Left lung (tissue), 10 donors: Measurements from ENCODE around the gene MTF1. TPM values are rescaled to one million over a fixed set of nuclear protein-coding genes. Genes with fewer than 3 reads are reported as not detected.

Source experiments
- ATAC-seq: fragments of 200-7000 bp; cut with Tn5 transposase; one replicate; pipeline ENCODE4 v1.9.1; 2020; ENCODE audit warnings: moderate library complexity
- DNase-seq, 4 donors: peaks; one replicate each; pipeline ENCODE4 v3.0.0-alpha.2; 2013 to 2020
- H3K27ac ChIP-seq, 2 donors: fragments of 200-600 bp; sonication (generic) in 1 of 2; one replicate each; pipeline versions ENCODE4 v1.5.0 to v1.8.0; 2020 to 2021
- H3K27me3 ChIP-seq, 2 donors: fragments of 200-600 bp; sonication (generic) in 1 of 2; one replicate each; pipeline versions ENCODE4 v1.5.0 to v1.8.0; 2020 to 2021
- H3K36me3 ChIP-seq, 2 donors: fragments of 200-600 bp; sonication (generic) in 1 of 2; one replicate each; pipeline versions ENCODE4 v1.5.0 to v1.8.0; 2020 to 2021
- H3K4me1 ChIP-seq, 2 donors: fragments of 200-600 bp; one replicate each; pipeline ENCODE4 v1.8.0; 2021
- H3K4me3 ChIP-seq, 2 donors: fragments of 200-600 bp; sonication (generic) in 1 of 2; one replicate each; pipeline versions ENCODE4 v1.5.0 to v1.8.0; 2020 to 2021; ENCODE audit warnings: mild to moderate bottlenecking in 1 of 2
- H3K9me3 ChIP-seq, 2 donors: fragments of 200-600 bp; sonication (generic) in 1 of 2; one replicate each; pipeline versions ENCODE4 v1.5.0 to v1.8.0; 2020 to 2021
- intact Hi-C, 2 donors: fragments of 100-400 bp; cut with DNase I; formaldehyde crosslinking; loops; one replicate each; pipeline versions ENCODE4 v1.11.2 to v1.14.2; 2022
- polyA plus RNA-seq, 6 donors: library from polyadenylated mRNA; unstranded; fragments of 120-200 nt; gene quantifications; one replicate each; pipeline ENCODE4 v1.2.1, GENCODE V29; 2013; ENCODE audit not compliant: insufficient read length in 6 of 6
- total RNA-seq, 2 donors: library from RNA; stranded (reverse); fragmentation: NEBNext Ultra II Directional; extraction: Animal tissue kit (Norgen Biotek cat#: 25700); gene quantifications; one replicate each; pipeline ENCODE4 v1.2.1, GENCODE V29; 2021
- TF ChIP-seq, protein P1 (sequence below), 2 donors: fragments of 200-600 bp; sonication (generic) in 1 of 2; IDR thresholded peaks; one replicate each; pipeline versions ENCODE4 v1.5.0 to v1.8.0; 2021; ENCODE audit warnings: antibody characterized with exemption in 2 of 2
- donor health status: DM: no; HTN: yes; CAD: no.
- donor health status: DM: no; HTN: no; CAD: no.

Gene MTF1
- total and polyA plus RNA-seq, 8 donors, result 7.5 to 37.4 (median 9.2) TPM

GRCh38 chr1:37892151-37893047 lies 33.0 kb upstream of the MTF1 start:
- no peaks in the 10 kb centered on the region for H3K27me3 ChIP-seq
- intact Hi-C loops, result no loop called here
- peaks cover 4 to 36% of the 10 kb centered on the region in 2 donors for H3K36me3 ChIP-seq
- peak; percentile 42 for ATAC-seq
- H3K4me3 ChIP-seq, result no peak overlapping the region
- no peak overlapping the region for H3K27ac ChIP-seq
- DNase-seq, result no peak
- H3K9me3 ChIP-seq, result peaks cover 0 to 3% of the 10 kb centered on the region in 2 donors
- TF ChIP-seq, protein P1, sequence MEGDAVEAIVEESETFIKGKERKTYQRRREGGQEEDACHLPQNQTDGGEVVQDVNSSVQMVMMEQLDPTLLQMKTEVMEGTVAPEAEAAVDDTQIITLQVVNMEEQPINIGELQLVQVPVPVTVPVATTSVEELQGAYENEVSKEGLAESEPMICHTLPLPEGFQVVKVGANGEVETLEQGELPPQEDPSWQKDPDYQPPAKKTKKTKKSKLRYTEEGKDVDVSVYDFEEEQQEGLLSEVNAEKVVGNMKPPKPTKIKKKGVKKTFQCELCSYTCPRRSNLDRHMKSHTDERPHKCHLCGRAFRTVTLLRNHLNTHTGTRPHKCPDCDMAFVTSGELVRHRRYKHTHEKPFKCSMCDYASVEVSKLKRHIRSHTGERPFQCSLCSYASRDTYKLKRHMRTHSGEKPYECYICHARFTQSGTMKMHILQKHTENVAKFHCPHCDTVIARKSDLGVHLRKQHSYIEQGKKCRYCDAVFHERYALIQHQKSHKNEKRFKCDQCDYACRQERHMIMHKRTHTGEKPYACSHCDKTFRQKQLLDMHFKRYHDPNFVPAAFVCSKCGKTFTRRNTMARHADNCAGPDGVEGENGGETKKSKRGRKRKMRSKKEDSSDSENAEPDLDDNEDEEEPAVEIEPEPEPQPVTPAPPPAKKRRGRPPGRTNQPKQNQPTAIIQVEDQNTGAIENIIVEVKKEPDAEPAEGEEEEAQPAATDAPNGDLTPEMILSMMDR (IDR thresholded peaks at IDR 0.05), result no peak
- no peaks in the 10 kb centered on the region for H3K4me1 ChIP-seq

- H3K4me1 ChIP-seq, result no peaks in the 10 kb centered on the region
- H3K36me3 ChIP-seq, result peaks cover 4 to 55% of the 10 kb centered on the region in 2 donors
- ATAC-seq, result peak; percentile 89
- H3K9me3 ChIP-seq, result peaks cover 0 to 3% of the 10 kb centered on the region in 2 donors
- DNase-seq, result peak in 2 of 4 donors; percentile 13 to 44
- TF ChIP-seq, protein P1 (IDR thresholded peaks at IDR 0.05), result peak; percentile 31 to 50
- H3K27ac ChIP-seq, result no peak overlapping the region
- H3K27me3 ChIP-seq, result no peaks in the 10 kb centered on the region
- intact Hi-C loops, result no loop called here
- no peak overlapping the region for H3K4me3 ChIP-seq
Measured at GRCh38 chr1:37890378-37891014, 31.1 kb upstream of the MTF1 start.

- Histone ChIP-seq H3K4me1 (no peaks in the 10 kb centered on the region), H3K36me3 (peaks cover 4 to 78% of the 10 kb centered on the region in 2 donors), H3K9me3 (peaks cover 0 to 3% of the 10 kb centered on the region in 2 donors), H3K27me3 (no peaks in the 10 kb centered on the region), H3K27ac (no peak overlapping the region), H3K4me3 (no peak overlapping the region)
- peak in 1 of 4 donors; percentile 10 for DNase-seq
- intact Hi-C loops, result loop anchor here in 1 of 2 donors (10.0 kb wide), 1 partner anchor 87 kb away; no protein-coding TSS in a partner anchor
- TF ChIP-seq, protein P1 (IDR thresholded peaks at IDR 0.05), result no peak
- ATAC-seq, result no peak
Measured at GRCh38 chr1:37888022-37888700, 28.8 kb upstream of the MTF1 start.

DNA sequence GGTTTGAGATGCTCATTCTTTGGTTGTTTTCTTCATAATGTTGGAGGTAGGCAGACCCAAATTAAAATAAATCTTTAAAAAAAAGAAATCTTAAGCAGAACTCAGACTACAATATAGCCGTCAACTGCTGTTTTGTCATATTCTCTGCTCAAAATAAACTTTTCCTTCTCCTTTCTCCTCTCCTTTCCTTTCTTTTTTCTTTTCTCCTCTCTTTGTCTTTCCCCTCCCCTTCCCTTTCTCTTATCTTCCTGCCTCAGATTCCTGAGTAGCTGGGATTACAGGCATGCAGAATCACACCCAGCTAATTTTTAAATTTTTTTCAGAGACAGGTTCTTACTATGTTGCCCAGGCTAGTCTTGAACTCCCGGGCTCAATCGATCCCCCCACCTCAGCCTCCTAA lies 24.8 kb upstream of the MTF1 start:
- no peaks in the 10 kb centered on the region for H3K27me3 ChIP-seq
- TF ChIP-seq, protein P1 (IDR thresholded peaks at IDR 0.05), result no peak
- no peak overlapping the region for H3K27ac ChIP-seq
- peaks cover 4 to 100% of the 10 kb centered on the region in 2 donors for H3K36me3 ChIP-seq
- no peaks in the 10 kb centered on the region for H3K4me1 ChIP-seq
- no peak for ATAC-seq
- intact Hi-C loops, result loop anchor here in 1 of 2 donors (10.0 kb wide), 1 partner anchor 91 kb away; no protein-coding TSS in a partner anchor
- H3K4me3 ChIP-seq, result no peak overlapping the region
- H3K9me3 ChIP-seq, result no peaks in the 10 kb centered on the region
- DNase-seq, result no peak
